NCI-H146 treated with DMSO at 0.1 percent for 48 hours (cell line): Measurements from ENCODE around the gene ATXN1.
"Not testable (repeated sequence)": the region's sequence is repeated elsewhere in the genome, so short reads cannot be mapped to it uniquely, and the experiment has no call there.

Experiments used
- DNase-seq: peaks from one replicate; lab custom pipeline; 2025; ENCODE audit not compliant: unreplicated experiment; lab: John Stamatoyannopoulos, UW

The ATXN1 gene

DNA sequence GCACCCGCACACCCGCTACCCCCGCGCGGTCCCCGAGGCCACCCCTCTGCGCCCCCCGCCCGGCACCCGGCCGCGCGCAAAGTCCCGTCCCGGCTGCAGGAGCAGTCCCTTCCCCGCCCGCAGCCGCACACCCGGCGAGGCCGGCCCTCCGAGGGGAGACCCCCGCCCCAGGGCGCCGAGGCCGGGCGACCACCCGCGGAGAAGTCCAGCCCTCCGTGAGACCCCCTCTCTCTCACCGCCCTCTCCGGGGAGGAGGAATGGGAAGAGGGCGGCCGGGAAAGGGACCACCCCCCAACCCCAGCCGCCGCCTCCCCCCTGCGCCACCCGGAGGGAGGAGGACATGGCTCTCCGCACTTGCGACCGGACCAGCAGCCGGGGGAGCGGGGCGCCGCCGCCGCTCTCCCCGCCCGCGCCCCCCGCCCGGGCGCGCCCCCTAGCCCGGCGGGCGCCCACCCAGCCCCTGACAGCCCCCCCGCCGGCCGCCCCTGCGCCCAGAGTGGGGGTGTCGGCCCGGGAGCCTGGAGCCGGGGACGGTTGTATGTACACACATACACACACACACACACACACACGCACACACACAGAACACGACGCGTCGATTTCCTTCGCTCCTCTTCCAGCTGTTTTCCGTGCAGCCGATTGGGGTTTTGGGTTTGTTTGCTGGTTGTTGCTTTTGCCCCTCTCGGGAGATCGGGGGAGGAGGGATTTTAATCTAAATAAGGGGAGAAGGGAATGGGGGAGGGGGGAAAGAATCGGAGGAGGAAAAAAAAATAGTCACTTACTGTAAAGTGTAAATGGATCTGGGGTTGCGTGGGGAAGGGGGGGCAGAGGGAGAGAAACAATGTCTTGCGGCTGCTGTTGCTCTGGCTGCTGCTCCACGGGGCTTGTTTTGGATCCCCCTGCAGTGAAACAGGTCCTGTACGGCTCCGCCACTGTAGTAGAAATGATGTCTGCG lies at the start of gene ATXN1:
TSS of gene ATXN1 (minus strand) at position 945 of the 955 bp plus-strand sequence.
- no peak for DNase-seq

DNA sequence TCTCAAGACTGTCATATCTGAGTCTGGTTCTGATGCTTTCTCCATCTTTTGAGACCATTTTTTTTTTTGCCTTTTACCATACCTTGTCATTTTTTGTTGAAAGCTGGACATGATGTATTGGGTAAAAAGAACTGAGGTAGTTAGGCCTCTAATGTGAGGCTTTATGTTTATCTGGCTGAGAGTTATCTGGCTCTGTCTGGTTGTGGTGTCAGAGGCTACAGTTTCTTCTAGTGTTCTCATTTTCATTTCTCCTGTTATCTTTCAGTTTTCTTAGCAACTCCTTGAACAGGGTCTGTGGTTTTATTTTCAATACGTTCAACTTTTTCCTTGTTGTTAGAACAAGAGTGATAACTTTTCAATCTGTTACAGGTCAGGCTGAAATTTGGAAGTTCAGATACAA lies 49.2 kb upstream of the ATXN1 start:
- no peak for DNase-seq

DNA sequence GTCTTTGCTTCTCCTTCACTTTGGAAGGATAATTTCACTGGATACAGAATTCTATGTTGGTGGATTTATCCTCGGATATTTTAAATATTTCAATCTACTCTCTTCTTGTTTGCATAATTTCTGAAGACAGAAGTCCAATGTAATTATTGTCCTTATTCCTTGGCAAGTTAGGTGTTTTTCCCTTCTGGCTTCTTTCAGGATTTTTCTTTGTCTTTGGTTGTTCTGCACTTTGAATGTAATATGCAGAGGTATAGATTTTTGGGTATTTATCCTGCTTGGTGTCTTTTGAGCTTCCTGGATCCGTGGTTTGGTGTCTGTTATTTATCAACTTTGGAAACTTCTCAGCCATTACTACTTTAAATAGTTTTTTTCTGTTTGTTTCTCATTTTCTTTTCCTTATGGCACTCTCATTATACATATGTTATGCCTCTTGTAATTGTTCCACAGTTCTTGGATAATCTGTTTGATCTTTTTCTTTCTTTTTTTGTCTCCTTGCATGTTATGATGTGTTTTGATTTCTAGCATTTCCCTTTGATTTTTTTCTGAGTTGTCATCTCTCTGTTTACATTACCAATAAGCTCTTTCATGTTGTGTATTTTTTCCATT lies 48.6 kb upstream of the ATXN1 start:
- no peak for DNase-seq

DNA sequence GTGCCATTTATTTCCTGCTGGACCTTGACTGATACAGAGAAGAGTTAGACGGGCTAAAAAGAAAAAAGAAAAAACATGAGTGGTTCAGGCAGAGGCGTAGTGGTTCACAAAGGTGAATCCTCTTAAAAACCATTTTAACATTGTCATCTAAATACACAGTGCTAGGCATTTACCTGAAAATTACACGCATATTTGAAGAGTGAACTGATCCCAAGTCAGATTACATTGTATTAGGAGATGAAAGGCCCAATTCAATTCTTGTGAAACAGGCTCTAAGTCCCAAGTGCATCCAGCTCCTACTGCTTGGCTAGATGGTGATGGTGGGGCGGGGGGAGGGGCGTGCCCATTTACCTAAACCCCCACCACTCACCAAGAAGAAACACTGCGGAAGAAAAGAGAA lies 46.7 kb upstream of the ATXN1 start:
- DNase-seq, result no peak

DNA sequence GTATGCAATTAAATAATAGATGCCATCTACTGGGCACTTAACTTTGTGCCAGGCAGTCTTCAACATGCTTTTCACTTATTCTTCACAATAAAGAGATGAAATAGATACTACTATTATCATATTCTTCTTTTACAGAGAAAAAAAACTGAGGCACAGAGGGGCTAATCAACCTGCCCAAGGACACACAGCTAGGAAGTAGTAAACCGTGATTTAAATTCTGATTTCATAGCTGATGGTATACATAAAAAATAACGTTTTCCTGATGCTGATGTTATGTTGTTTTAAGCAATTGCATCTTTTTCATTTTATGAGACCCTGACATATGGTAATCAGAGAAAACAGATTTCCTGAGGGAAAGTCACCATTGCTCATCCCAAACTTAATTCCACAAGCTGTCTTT lies 45.1 kb upstream of the ATXN1 start:
- DNase-seq, result no peak

DNA sequence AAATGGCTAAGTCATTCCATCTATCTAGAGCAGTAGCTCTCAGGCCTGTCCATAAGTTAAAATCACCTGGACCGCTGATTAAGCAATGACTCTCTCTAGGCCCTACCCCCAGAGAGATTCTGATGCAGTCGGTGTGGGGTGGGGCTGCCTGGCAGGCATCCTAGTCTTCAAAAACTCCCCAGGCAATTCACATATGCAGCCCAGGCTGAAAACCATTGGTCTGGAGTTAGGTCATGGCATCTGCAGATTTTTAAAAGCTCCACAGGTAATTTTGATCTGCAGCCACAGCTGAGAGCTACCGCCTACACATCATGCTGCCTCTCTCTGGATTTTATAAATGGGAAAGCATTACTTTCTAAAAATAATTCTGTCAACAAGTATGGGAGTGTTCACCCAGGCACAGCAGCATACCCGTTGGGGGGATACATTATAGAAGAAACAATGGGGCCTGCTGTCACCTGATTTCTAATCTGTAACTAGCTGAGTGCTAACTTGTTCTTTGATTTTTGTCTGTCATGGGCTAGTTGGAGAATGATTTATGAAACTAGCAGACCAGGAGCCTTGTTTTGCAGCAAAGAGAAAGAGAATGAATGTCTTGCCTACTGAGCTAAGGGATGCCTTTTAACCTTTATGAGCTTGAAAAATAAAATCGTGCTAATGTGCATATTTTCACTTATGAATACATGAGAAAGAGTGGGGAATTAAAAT lies 44.1 kb upstream of the ATXN1 start:
- DNase-seq, result no peak

DNA sequence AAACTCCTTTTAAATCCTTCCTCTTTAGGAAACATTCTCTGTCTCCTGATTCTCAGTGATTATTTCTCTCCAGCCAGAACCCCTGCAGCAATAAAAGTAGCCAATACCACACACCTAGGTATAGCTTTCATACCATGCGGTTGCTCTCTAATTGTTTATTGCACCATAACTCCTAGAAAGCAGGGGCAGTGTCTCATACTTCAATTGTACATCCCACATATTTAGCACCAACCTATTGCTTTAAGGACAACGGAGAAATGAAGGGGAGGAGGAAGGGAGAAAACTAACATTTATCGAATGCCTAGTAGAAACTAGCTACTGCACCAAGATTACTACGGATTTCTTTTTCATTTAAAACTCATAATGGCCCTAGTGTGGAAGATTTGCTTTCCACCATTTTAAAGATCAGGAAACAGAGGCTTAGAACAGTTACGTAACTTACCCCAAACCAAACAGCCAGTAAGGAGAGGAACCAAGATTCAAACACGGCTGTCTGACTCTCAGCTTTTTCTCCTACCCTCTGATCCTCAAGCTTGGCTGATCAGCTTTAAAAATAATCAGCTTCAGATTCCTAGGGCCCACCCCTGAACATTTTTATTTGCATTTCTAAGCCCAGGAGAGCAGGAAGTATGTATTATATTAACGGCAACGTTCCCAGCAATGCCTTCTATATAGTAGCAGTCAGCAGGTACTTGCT lies 43.4 kb upstream of the ATXN1 start:
- no peak for DNase-seq

DNA sequence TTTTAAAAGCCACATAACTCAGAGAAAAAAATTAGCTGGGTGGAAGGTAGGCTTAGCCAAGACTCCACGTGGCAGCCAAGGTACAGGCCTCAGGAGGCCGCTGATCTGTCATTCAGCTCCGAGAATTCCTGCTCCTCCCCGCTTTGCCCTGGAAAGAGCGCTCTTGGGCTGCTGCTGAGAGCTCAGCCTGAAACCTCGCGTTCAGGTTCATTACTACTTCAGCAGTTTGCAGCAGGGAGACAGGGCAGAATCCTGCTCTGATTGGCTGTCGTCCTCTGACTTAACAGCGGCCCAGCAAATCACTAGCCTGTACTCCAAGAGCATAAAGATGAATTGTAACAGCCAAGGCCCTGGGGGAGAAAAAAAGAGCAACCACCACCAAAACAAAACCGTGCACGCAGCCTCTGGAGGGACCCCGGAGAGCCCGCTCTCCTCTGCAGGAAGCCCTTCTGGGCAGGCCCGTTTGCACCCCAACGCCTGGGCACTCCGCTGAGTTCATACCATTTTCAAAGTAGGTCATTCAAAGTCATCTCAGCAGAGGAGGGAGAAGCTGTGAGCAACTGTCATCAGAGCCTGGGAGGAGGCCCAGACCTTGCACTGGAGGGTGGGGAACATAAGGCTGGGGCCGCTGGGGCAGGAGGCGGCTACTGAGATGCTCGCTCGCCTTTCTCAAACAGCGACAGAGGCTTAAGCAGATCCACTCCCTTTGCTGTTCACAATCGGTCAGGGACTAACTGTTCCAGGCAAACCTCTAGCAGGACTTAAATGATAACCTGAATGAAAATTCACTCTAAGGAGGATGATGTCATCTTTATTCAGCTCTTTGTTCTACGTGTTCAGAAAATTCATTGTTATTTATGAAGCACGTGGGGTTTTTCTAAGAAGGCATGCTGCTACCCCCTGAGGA lies 42.3 kb upstream of the ATXN1 start:
- DNase-seq, result no peak

DNA sequence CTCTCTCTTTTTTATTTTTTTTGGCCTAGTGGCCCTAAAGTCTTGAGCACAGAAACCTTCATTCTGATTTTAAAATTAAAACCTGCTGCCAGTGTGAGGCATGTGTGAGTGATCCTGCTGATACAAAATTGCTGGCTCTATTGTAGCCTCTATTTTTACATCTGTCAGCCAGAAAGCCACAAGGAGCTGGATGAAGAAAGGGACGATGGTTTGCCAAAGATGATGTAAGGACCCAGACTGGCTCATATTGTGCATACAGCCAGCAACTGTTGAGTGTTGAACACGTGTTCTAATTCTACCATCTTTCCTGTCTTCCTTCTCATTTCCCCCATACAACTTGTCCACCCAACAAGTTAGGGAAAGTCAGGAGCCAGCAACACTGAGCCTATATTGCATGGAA lies 40.8 kb upstream of the ATXN1 start:
- DNase-seq, result no peak

DNA sequence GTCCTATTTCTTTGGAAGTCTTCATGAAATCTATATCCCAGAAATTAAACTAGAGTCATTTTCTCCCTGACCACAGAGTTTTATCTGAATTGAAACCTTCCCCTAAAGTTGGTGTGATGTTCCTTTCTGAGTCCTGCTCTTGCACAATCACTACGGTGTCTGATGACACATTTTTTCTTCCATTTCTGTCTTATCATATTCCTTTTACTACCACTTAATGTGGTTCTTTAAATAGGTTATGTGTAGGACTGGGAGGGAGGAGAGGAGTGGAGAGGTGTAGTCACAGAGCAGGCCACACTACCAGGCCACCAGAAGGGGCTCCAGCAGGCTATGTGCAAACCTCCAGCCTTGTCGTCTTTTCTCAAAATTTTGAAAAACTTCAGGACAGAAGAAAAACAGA lies 39.7 kb upstream of the ATXN1 start:
- DNase-seq, result no peak

DNA sequence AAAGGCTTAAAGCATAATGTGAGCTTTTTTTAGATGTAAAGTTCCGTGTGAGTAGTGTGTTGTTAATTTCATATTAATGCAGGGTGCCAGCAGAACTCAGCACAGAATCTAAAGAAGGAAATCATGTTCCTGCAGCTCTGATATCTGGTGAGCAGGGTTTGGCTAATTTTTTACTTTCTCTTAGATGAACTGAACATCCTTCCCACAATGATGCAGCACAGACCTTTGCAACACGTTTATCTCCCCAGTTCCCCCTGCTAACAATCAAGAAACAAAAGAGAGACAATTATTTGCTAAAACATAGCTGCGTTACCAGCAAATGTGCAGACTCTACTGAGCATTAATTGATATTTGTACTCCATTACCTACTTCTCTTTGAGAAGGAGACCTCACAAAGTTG lies 39.1 kb upstream of the ATXN1 start:
- no peak for DNase-seq

DNA sequence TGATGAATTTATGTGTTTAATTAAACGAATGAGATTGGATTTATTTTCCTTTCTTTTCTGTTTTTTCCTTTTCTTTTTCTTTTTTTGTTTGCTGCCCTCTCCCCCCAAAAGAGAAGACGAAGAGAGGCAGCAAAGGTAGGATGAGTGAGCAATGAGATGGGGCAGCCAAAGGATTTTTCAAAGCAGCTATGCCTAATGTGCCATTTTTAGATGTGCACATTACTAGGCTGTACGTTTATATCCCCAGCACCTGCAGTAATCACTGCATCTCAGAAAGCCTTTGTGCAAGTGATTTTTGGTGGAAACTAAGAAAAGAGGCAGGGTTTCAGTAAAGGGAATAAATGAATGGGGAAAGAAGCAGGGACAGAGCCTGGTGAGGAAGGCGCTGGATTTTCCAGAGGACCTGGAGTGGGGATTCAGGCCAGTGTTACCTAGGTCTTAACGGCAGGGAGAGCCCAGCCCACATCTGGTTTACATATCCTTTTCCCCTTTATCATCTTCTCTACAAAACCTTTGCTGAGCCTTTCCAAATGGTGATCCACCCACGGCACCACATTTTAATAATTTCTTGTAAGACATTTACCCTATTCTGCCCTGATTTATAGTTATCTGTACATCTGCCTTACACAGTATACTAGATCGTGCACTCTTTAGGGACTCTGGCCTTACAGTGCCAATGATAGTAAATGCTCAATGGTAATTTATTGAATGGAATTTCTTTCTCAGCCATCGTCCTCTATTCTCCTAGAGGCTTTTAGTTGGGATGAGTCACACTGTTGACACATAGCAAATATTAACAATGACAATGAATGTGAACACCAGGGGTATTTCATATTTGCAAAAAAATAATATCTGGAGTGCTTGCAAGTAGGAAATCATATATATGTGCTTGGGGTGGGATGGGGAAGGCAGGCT lies 38.3 kb upstream of the ATXN1 start:
- DNase-seq, result peak; percentile 30

DNA sequence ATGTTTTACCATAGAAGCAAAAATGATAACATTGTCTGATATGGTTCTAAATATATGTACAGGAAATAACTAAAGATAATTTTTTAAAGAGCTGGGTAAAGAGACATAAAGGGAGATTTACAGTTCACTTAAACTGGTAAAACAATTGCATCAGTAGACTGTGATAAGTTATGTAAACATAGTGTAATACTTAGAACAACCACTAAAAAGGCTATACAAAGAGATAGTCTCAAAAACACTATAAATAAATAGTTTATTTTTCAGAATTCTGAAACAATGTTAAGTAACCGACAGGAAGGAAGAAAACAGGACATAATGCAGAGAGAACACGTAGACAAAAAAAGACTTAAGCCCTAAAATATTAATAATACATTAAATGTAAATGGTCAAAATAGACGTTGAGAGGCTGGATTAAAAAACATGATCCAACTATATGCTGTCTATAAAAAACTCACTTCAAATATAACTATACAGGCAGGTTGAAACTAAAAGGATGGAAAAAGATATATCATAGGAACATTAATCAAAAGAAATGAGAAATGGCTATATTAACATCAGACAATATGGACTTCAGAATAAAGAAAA lies 32.7 kb upstream of the ATXN1 start:
- DNase-seq, result no peak

DNA sequence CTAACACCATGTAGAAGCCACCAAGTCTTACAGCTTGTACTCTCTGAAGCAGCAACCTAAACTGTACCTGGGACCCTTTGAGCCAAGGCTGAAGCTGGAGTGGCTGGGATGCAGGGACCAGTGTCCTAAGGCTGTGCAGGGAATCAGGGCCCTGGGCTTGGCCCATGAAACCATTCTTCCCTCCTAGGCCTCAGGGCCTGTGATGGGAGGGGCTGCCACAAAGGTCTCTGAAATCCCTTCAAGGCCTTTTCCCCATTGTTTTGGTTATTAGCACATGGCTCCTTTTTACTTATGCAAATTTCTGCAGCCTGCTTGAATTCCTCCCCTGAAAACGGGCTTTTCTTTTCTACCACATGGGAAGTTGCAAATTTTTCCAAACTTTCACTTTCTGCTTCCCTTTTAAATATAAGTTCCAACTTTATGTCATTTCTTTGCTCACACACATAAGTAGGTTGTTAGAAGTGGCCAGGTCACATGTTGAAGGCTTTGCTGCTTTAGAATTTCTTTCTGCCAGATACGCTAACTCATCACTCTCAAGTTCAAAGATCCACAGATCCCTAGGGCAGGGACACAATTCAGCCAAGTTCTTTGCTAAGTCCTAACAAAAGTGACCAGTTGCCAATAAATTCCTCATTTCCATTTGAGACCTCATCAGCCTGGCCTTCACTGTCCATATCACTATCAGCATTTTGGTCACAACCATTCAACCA lies 28.2 kb upstream of the ATXN1 start:
- DNase-seq, result no peak

DNA sequence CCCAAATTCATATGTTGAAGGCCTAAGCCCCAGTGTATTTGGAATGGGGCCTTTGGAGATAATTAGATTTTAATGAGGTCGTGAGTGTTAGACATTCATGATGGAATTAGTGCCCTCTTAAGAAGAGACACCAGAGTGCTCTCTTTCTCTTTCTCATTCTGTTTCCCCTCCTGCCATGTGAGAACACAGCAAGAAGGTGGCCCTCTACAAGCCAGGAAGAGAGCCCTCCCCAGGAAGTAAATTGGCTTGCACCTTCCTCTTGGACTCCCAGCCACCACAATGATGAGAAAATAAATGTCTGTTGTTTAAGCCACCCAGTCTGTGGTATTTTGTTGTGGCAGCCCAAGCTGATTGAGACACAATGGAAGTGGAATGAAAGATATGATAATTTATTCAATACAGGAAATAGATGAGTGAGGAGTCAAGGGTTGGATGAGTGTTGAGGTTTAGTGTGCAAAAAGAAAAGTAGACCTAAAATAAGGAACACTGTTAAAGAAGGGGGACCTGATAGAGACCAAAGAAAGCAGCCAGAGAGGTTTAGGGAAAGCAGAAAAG lies 25.9 kb upstream of the ATXN1 start:
- no peak for DNase-seq

DNA sequence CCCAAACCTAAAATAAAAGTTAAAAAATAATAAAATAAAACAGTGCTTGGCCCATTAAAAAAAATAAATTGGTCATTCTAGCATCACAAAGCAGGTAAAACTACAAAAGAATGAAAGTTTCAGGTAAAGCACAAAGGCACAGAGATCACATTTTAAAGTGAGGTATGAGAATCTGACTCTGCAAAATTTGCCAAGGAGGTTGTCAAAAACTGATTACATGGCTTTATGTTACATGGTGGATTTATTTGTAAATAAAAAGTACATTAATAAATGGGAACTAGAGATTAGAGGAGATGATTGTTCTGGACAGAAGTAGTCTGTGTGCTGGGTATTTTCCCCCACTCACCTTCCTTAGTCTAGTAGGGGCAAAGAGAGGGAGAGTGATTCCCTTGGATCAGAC lies 24.2 kb upstream of the ATXN1 start:
- no peak for DNase-seq

DNA sequence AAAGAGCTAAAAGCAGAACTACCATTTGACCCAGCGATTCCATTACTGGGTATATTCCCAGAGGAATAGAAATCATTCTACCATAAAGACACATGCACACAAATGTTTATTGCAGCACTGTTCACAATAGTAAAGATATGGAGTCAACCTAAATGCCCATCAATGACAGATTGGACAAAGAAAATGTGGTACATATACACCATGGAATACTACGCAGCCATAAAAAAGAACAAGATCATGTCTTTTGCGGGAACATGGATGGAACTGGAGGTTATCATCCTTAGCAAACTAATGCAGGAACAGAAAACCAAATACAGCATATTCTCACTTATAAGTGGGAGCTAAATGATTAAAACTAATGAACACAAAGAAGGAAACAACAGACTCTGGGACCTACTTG lies 23.7 kb upstream of the ATXN1 start:
- not testable (repeated sequence) for DNase-seq
